PC-3 (cell line): ENCODE results near the gene MCM7.
"Not testable (repeated sequence)": the region's sequence is repeated elsewhere in the genome, so short reads cannot be mapped to it uniquely, and the experiment has no call there.

ENCODE experiments used
- CTCF ChIP-seq: fragments of 300-600 bp; sonication (generic); conservative IDR thresholded peaks from 2 replicates; pipeline ENCODE4 v1.5.1; 2017; ENCODE audit warnings: antibody characterized with exemption, low read depth, mild to moderate bottlenecking, low read length
- EZH2 ChIP-seq: fragments of 300-600 bp; sonication (generic); IDR thresholded peaks from one replicate; pipeline ENCODE4 v1.6.1; 2017; ENCODE audit warnings: antibody characterized with exemption, mild to moderate bottlenecking, low read length; ENCODE audit not compliant: unreplicated experiment

- not testable (repeated sequence) for TF ChIP-seq CTCF, EZH2
Observed at GRCh38 chr7:100146350-100146749, 45.2 kb upstream of the MCM7 start.
